GM12878 (cell line): ENCODE results near the gene ADAM30.

Source experiments
- CREM ChIP-seq: IDR thresholded peaks from 2 replicates; pipeline ENCODE4 v1.6.1; 2014; ENCODE audit warnings: antibody characterized with exemption, low read depth
- POLR2AphosphoS2 ChIP-seq: IDR thresholded peaks from 2 replicates; pipeline ENCODE4 v1.6.1; 2011; ENCODE audit warnings: low read depth, mild to moderate bottlenecking, low read length, improper control_type of control experiment, moderate library complexity
- TF ChIP-seq, protein P1 (sequence below), 3 experiments: IDR thresholded peaks in 2 of 3; conservative IDR thresholded peaks in 1 of 3; 2 replicates each; pipeline ENCODE4 v1.5.1; 2011; ENCODE audit warnings: low read depth in 3 of 3, low read length in 3 of 3, mild to moderate bottlenecking in 3 of 3, control low read depth in 2 of 3, moderate library complexity in 2 of 3, inconsistent platforms in 1 of 3, mixed read lengths in 1 of 3; ENCODE audit not compliant: control insufficient read depth in 2 of 3, insufficient read depth in 1 of 3; ENCODE audit errors: extremely low read depth in 1 of 3

- TF ChIP-seq POLR2AphosphoS2: no peak
- TF ChIP-seq, protein P1, sequence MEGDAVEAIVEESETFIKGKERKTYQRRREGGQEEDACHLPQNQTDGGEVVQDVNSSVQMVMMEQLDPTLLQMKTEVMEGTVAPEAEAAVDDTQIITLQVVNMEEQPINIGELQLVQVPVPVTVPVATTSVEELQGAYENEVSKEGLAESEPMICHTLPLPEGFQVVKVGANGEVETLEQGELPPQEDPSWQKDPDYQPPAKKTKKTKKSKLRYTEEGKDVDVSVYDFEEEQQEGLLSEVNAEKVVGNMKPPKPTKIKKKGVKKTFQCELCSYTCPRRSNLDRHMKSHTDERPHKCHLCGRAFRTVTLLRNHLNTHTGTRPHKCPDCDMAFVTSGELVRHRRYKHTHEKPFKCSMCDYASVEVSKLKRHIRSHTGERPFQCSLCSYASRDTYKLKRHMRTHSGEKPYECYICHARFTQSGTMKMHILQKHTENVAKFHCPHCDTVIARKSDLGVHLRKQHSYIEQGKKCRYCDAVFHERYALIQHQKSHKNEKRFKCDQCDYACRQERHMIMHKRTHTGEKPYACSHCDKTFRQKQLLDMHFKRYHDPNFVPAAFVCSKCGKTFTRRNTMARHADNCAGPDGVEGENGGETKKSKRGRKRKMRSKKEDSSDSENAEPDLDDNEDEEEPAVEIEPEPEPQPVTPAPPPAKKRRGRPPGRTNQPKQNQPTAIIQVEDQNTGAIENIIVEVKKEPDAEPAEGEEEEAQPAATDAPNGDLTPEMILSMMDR (IDR thresholded peaks at IDR 0.05 in 2 of 3, conservative IDR thresholded peaks at IDR 0.05 in 1 of 3; ENCODE audit: control insufficient read depth in 2 of 3, extremely low read depth in 1 of 3, insufficient read depth in 1 of 3, low read depth in 3 of 3, low read length in 3 of 3): no peak
- no peak for TF ChIP-seq CREM
These were observed 46.9 kb upstream of the ADAM30 start for GRCh38 chr1:119943216-119943615.
